ENCODE measurements around the gene LONRF2. TPM values are rescaled to one million over a fixed set of nuclear protein-coding genes. Genes with fewer than 3 reads are reported as not detected.

Gene LONRF2
- total RNA-seq, 1 donor from 2014 or later, result 0.45 TPM

GRCh38 chr2:100253786-100254185 lies 68.5 kb downstream of the LONRF2 start:
- peaks cover 13% of the 10 kb centered on the region for H3K27me3 Mint-ChIP-seq (ENCODE audit: low read depth, unreplicated experiment)
- Histone ChIP-seq H4K20me1 (ENCODE audit: insufficient read depth, low read length) (no peaks in the 10 kb centered on the region), H3K9ac (ENCODE audit: low read length) (no peak overlapping the region), H3K36me3 (ENCODE audit: insufficient read depth, low read length) (no peaks in the 10 kb centered on the region), H2AFZ (ENCODE audit: low read depth, low read length) (no peak overlapping the region), H3K4me2 (ENCODE audit: low read length) (no peak overlapping the region), H3K27me3 (ENCODE audit: insufficient read depth, low read length) (peaks cover 2% of the 10 kb centered on the region), H3K9me3 (ENCODE audit: insufficient read depth, low read depth, low read length) (no peaks in the 10 kb centered on the region), H3K27ac (ENCODE audit: low read depth, low read length) (no peak overlapping the region), H3K79me2 (ENCODE audit: insufficient read depth, low read length) (no peaks in the 10 kb centered on the region), H3K4me3 (ENCODE audit: insufficient read depth, low read depth, low read length) (no peak overlapping the region), H3K4me1 (ENCODE audit: insufficient read depth, low read length) (peaks cover 10% of the 10 kb centered on the region)
- TF ChIP-seq CTCF (IDR thresholded peaks at IDR 0.05; ENCODE audit: insufficient read depth, low read depth, low read length) (no peak), EZH2 (IDR thresholded peaks at IDR 0.05; ENCODE audit: insufficient read depth, low read length) (no peak)
- FAIRE-seq (no peak), DNase-seq (ENCODE audit: low read depth) (no peak)
- H3K9me3 Mint-ChIP-seq (ENCODE audit: unreplicated experiment), result peaks cover 3% of the 10 kb centered on the region
- H3K27ac Mint-ChIP-seq (ENCODE audit: unreplicated experiment), result no peak overlapping the region
- H3K4me1 Mint-ChIP-seq (ENCODE audit: low read depth, unreplicated experiment), result peaks cover 7% of the 10 kb centered on the region
- H3K4me3 Mint-ChIP-seq (ENCODE audit: unreplicated experiment), result no peak overlapping the region
- no peaks in the 10 kb centered on the region for H3K36me3 Mint-ChIP-seq (ENCODE audit: low read depth, unreplicated experiment)

- Histone ChIP-seq H2AFZ (ENCODE audit: low read depth, low read length) (no peak overlapping the region), H3K4me2 (ENCODE audit: low read length) (no peak overlapping the region), H4K20me1 (ENCODE audit: insufficient read depth, low read length) (no peaks in the 10 kb centered on the region), H3K79me2 (ENCODE audit: insufficient read depth, low read length) (no peaks in the 10 kb centered on the region), H3K4me1 (ENCODE audit: insufficient read depth, low read length) (peaks cover 7% of the 10 kb centered on the region), H3K27me3 (ENCODE audit: insufficient read depth, low read length) (peaks cover 2% of the 10 kb centered on the region), H3K36me3 (ENCODE audit: insufficient read depth, low read length) (no peaks in the 10 kb centered on the region), H3K9me3 (ENCODE audit: insufficient read depth, low read depth, low read length) (no peaks in the 10 kb centered on the region), H3K9ac (ENCODE audit: low read length) (no peak overlapping the region), H3K27ac (ENCODE audit: low read depth, low read length) (no peak overlapping the region), H3K4me3 (ENCODE audit: insufficient read depth, low read depth, low read length) (no peak overlapping the region)
- Mint-ChIP-seq H3K27me3 (ENCODE audit: low read depth, unreplicated experiment) (peaks cover 13% of the 10 kb centered on the region), H3K4me3 (ENCODE audit: unreplicated experiment) (no peak overlapping the region), H3K4me1 (ENCODE audit: low read depth, unreplicated experiment) (peaks cover 5% of the 10 kb centered on the region), H3K27ac (ENCODE audit: unreplicated experiment) (no peak overlapping the region), H3K36me3 (ENCODE audit: low read depth, unreplicated experiment) (no peaks in the 10 kb centered on the region), H3K9me3 (ENCODE audit: unreplicated experiment) (peaks cover 3% of the 10 kb centered on the region)
- TF ChIP-seq CTCF (IDR thresholded peaks at IDR 0.05; ENCODE audit: insufficient read depth, low read depth, low read length) (no peak), EZH2 (IDR thresholded peaks at IDR 0.05; ENCODE audit: insufficient read depth, low read length) (no peak)
- FAIRE-seq, result no peak
- DNase-seq (ENCODE audit: low read depth), result no peak
Measured at GRCh38 chr2:100252811-100253698, 69.2 kb downstream of the LONRF2 start.

- H3K4me1 Mint-ChIP-seq (ENCODE audit: low read depth, unreplicated experiment), result no peaks in the 10 kb centered on the region
- Histone ChIP-seq H3K9me3 (ENCODE audit: insufficient read depth, low read depth, low read length) (no peaks in the 10 kb centered on the region), H4K20me1 (ENCODE audit: insufficient read depth, low read length) (no peaks in the 10 kb centered on the region), H3K79me2 (ENCODE audit: insufficient read depth, low read length) (no peaks in the 10 kb centered on the region), H2AFZ (ENCODE audit: low read depth, low read length) (no peak overlapping the region), H3K4me2 (ENCODE audit: low read length) (no peak overlapping the region), H3K9ac (ENCODE audit: low read length) (no peak overlapping the region), H3K36me3 (ENCODE audit: insufficient read depth, low read length) (no peaks in the 10 kb centered on the region), H3K4me1 (ENCODE audit: insufficient read depth, low read length) (no peaks in the 10 kb centered on the region), H3K27ac (ENCODE audit: low read depth, low read length) (no peak overlapping the region), H3K27me3 (ENCODE audit: insufficient read depth, low read length) (peaks cover 2% of the 10 kb centered on the region), H3K4me3 (ENCODE audit: insufficient read depth, low read depth, low read length) (no peak overlapping the region)
- no peak overlapping the region for H3K4me3 Mint-ChIP-seq (ENCODE audit: unreplicated experiment)
- TF ChIP-seq EZH2 (IDR thresholded peaks at IDR 0.05; ENCODE audit: insufficient read depth, low read length), result no peak
- no peak for TF ChIP-seq CTCF (IDR thresholded peaks at IDR 0.05; ENCODE audit: insufficient read depth, low read depth, low read length)
- DNase-seq (ENCODE audit: low read depth), result no peak
- H3K9me3 Mint-ChIP-seq (ENCODE audit: unreplicated experiment), result no peaks in the 10 kb centered on the region
- peaks cover 15% of the 10 kb centered on the region for H3K27me3 Mint-ChIP-seq (ENCODE audit: low read depth, unreplicated experiment)
- no peak for FAIRE-seq
- H3K36me3 Mint-ChIP-seq (ENCODE audit: low read depth, unreplicated experiment), result no peaks in the 10 kb centered on the region
- no peak overlapping the region for H3K27ac Mint-ChIP-seq (ENCODE audit: unreplicated experiment)
Measured at GRCh38 chr2:100250645-100251044, 71.7 kb downstream of the LONRF2 start.

Measured in astrocyte (in vitro differentiated cells and primary cell).